ENCODE data around the gene AZU1. TPM values are rescaled to one million over a fixed set of nuclear protein-coding genes. Genes with fewer than 3 reads are reported as not detected.

Gene AZU1
- total RNA-seq, 1 experiment from 2014 or later = 5.8 TPM

GRCh38 chr19:869245-870177 lies 41.9 kb downstream of the AZU1 start:
- intact Hi-C loops (cut with micrococcal nuclease; ENCODE audit: unreplicated experiment) = no loop called here

GRCh38 chr19:870314-870713 lies 42.7 kb downstream of the AZU1 start:
- BruUV-seq (replicated peaks) = no TSS peak
- CTCF ChIA-PET = no interaction called here
- no peak for ATAC-seq
- DNase-seq (ENCODE audit: low read depth, low spot score) = no peak
- Histone ChIP-seq H3K27me3 (ENCODE audit: control insufficient read depth, insufficient read depth, low read length) (no peaks in the 10 kb centered on the region), H3K36me3 (ENCODE audit: control insufficient read depth, insufficient read depth, low read length) (no peaks in the 10 kb centered on the region), H3K27ac (ENCODE audit: low read length) (no peak overlapping the region), H3K4me3 (ENCODE audit: low read depth in 2 of 2, low read length in 2 of 2) (no peak overlapping the region), H3K4me1 (ENCODE audit: control insufficient read depth, insufficient read depth, low read length) (peaks cover 5% of the 10 kb centered on the region; the same call in 1 of the 2 replicates), H3K9me3 (ENCODE audit: control insufficient read depth, insufficient read depth, low read depth, low read length) (no peaks in the 10 kb centered on the region)
- POLR2A ChIA-PET = no interaction called here
- intact Hi-C loops (cut with micrococcal nuclease; ENCODE audit: unreplicated experiment) = no loop called here
- in situ Hi-C loops (cut with HindIII; ENCODE audit: low pct_unique_long_range_greater_than_20kb, low sequenced_read_pairs) = no loop called here
- TF ChIP-seq TCF7L2 (IDR thresholded peaks at IDR 0.05; ENCODE audit: low read depth, low read length) = no peak
- TF ChIP-seq REST (IDR thresholded peaks at IDR 0.05; ENCODE audit: insufficient read depth in 1 of 2, low read depth in 2 of 2, low read length in 1 of 2) = no peak
- no peak for TF ChIP-seq CTCF (IDR thresholded peaks at IDR 0.05)
- no peak for TF ChIP-seq SIN3A (IDR thresholded peaks at IDR 0.05; ENCODE audit: borderline replicate concordance, insufficient read depth, low read depth, low read length)

More at GRCh38 chr19:869245-870177, 41.9 kb downstream of the AZU1 start:
- CTCF ChIA-PET = no interaction called here
- Histone ChIP-seq H3K36me3 (ENCODE audit: control insufficient read depth, insufficient read depth, low read length) (no peaks in the 10 kb centered on the region), H3K9me3 (ENCODE audit: control insufficient read depth, insufficient read depth, low read depth, low read length) (no peaks in the 10 kb centered on the region), H3K4me1 (ENCODE audit: control insufficient read depth, insufficient read depth, low read length) (peaks cover 5% of the 10 kb centered on the region; the same call in 1 of the 2 replicates), H3K27me3 (ENCODE audit: control insufficient read depth, insufficient read depth, low read length) (no peaks in the 10 kb centered on the region), H3K4me3 (ENCODE audit: low read depth in 2 of 2, low read length in 2 of 2) (no peak overlapping the region), H3K27ac (ENCODE audit: low read length) (no peak overlapping the region)
- no peak for DNase-seq (ENCODE audit: low read depth, low spot score)
- in situ Hi-C loops (cut with HindIII; ENCODE audit: low pct_unique_long_range_greater_than_20kb, low sequenced_read_pairs) = no loop called here
- POLR2A ChIA-PET = no interaction called here
- no peak for ATAC-seq
- no TSS peak for BruUV-seq (replicated peaks)
- no peak for TF ChIP-seq SIN3A (IDR thresholded peaks at IDR 0.05; ENCODE audit: borderline replicate concordance, insufficient read depth, low read depth, low read length)
- TF ChIP-seq CTCF (IDR thresholded peaks at IDR 0.05) = no peak
- TF ChIP-seq TCF7L2 (IDR thresholded peaks at IDR 0.05; ENCODE audit: low read depth, low read length) = no peak
- no peak for TF ChIP-seq POLR2AphosphoS5 (IDR thresholded peaks at IDR 0.05; ENCODE audit: low read depth, low read length)
- no peak for TF ChIP-seq REST (IDR thresholded peaks at IDR 0.05; ENCODE audit: insufficient read depth in 1 of 2, low read depth in 2 of 2, low read length in 1 of 2)
